ENCODE results near the gene CCL2.

CCL2 gene

DNA sequence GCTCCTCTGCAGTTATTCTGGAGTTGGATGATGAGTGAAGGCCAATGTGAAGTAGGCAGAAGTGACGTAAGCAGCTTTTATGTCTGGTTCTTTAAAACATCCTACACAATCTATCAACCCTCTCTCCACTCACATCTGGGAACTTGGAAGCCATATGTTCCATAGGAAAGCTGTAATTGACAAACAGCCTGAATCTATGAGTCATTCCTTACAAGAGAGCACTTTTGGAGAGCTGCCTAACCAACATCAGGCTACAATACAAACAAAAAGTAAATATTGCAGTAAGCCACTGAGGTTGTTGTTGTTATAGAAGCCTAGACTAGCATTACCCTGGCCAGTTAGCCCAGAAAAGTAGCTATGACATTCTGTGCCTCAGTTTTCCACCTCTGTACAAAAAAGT is 20.8 kb downstream of the CCL2 start:
- peak; percentile 91 for DNase-seq

DNA sequence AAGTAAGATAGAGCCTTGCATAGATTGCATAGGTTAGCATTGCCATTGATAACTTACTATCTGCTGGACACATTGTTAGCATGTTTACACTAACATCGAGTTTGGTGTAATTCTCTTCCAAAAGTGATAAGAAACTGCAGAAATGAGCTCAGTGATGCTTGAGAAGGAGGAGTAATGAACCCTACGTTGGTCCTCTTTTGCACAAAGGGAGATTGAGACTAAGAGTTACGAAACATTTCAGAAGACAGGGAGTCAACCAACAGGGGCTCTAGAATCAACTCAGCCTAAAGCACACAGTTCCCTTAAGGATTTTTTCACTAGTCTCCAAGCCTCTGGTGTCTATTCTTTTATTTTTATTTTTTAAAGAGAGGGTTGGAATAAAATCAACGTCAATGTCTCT is 21.7 kb downstream of the CCL2 start:
- no peak for DNase-seq

DNA sequence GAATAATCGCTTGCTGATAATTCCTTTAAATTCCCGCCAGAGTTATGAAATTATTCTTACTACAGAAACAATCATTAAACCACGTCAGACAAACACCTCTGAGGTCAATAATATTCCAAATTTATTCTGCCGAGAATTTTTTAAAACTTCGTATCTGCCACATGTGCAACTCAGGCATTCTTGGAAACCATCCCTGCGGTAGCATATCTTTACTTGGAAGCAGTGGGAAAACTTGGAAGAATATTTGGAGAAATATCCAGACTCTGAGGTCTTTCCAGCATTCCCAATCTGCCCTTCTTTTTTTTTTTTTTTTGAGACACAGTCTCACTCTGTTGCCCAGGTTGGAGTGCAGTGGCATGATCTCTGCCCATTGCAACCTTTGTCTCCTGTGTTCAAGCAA is 28.5 kb downstream of the CCL2 start:
- peak; percentile 35 for DNase-seq

DNA sequence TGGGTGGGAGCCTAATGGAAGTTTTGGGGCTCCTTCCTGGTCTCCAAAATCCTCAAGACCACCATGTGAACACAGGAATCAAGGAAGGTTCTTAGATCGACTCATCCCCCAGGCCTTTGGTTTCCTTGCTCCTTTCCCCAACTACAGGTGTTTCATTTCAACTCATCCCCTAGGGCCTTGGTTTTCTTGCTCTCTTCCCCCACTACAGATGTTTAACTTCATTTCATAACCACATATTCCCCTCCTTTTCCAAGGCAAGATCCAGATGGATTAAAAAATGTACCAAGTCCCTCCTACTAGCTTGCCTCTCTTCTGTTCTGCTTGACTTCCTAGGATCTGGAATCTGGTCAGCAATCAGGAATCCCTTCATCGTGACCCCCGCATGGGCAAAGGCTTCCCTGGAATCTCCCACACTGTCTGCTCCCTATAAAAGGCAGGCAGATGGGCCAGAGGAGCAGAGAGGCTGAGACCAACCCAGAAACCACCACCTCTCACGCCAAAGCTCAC is 30.3 kb downstream of the CCL2 start, which contains the start of gene CCL11:
Gene CCL11, plus strand, starts transcription at position 457 of the 507 bp plus-strand sequence. CDS start 67 bp downstream, outside the sequence.
- DNase-seq, result no peak

DNA sequence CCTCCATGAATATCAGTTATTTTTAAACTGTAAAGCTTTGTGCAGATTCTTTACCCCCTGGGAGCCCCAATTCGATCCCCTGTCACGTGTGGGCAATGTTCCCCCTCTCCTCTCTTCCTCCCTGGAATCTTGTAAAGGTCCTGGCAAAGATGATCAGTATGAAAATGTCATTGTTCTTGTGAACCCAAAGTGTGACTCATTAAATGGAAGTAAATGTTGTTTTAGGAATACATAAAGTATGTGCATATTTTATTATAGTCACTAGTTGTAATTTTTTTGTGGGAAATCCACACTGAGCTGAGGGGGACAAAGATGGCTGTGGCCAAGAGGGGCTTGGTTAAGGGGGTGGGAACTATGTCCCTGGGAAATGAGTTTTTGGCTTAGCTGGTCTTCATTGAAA is 32.8 kb downstream of the CCL2 start:
- DNase-seq, result peak; percentile 28

DNA sequence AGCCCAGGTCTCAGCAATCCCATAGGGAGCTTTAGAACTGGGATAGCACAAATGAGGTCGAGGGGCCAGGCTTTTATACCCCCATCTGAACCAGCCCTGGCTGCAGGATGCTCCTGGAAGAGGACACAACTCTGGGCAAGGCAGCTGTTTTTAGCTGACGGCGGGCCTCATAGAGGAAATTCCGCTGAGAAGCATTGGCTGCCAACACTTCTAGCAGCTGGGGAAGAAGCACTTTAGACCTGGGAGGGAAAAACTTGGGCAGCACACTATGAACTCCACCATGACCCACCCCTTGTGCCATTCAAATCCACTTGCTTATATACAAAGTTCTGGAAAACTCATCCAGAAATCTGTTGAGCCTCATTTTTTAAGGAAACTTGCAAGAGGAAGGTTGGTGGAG is 35.5 kb downstream of the CCL2 start:
- DNase-seq, result no peak

DNA sequence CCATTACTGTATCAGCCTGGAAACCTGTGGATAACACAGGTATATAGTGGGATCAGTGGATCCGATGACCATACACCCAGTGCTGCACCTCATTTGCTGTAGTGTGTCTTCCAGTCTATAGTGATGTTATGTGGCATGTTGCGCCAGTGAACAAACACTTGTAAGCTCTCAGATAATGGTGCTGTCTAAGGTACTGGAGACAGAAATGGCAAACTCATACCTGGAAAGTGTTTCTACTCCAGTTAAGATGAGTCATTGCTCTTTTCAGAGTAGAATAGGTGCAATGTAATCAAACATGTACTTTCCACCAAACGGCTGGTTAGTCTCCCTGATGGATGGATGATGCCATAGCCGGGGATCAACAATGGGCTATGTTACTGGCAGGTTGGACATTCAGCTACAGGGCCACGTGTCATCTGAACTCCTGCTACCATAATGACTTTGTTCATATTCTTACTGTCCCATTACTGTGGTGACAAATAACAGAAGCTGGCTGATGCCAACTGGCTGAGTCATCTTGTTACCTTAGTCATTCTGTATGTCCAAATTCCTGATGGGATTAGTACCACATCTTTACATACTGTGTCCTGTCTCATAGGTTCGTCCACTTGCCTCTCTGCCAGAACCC is 36.8 kb downstream of the CCL2 start:
- DNase-seq, result no peak

DNA sequence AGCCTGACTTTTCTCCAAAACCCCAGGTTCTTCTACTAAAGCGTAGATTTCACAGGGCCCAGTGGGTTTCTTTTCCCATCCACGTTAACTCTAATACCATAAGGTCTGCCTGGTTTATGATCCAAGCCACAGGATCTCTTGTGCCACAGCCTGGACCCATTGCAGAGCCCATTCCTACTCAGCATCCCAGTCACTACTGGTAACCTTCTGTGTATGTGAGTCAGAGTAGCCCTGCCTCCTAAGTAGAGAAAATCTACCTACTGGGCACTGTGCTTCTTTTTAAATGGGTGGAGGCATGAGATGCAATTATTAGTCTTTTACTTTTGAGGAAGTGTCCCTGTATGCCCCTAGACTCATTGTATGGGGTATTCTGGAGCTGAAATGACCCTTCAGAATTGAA is 43.9 kb downstream of the CCL2 start:
- no peak for DNase-seq

DNA sequence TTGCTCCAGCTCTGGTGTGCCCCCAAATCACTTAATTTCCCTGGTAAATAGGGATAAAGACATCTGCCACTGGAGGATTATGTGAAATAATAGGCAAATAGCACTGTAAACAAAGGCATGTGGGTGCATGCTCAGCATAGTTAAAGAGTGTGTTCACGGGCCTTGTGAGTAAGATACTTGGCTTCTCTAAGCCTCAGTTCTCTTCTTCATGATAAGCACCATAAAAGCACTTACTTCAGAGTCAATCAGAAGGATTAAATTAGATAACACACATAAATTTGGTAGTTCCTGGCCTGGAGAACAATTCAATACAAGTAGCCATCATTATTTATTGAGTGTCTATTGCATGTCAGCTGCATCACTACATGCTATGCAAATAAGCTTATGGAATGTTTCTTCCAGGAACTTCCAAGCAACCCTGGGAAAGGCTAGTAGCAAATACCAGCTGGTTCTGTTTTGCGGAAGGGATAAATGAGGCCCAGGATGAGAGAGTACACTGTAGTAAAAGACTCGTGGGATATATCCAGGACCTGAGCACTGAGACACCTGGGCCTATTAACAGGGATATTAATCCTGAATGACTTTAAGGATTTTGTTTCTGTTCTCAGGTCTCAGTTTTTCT is 45.0 kb downstream of the CCL2 start:
- peak; percentile 72 for DNase-seq

DNA sequence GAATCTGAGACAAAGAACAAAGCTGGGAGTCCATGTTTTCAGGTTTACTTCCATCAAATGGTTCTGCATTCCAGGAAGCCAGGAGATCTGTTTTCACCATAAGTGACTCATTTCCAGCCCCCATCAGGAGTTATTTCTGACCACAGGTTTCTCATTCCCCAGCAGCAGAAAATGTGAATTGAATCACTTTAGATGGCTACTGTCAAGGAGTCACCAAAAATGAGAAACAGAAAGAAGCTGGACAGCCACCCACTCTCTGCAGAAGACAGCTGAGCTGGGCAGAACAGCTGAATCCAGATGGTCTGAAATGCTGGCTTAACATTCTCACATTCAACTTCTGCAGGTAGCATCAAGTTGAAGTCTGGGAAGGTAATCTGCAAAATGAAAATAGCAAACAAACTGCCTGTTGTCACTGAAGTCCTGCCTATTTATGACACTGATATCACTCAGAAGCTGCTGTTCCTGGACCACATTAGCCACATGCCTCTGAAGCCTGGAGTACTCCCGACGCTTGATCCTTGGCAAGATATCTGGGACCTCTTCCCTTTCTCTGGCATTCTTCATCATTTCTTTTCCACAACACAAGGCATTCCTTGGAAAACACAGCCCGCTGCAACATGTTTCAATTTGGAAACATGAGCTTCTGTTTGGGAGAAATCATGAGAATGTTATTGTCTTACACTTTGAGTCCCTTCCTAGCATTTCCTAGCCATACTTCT is 45.7 kb downstream of the CCL2 start:
- DNase-seq, result peak; percentile 86

DNA sequence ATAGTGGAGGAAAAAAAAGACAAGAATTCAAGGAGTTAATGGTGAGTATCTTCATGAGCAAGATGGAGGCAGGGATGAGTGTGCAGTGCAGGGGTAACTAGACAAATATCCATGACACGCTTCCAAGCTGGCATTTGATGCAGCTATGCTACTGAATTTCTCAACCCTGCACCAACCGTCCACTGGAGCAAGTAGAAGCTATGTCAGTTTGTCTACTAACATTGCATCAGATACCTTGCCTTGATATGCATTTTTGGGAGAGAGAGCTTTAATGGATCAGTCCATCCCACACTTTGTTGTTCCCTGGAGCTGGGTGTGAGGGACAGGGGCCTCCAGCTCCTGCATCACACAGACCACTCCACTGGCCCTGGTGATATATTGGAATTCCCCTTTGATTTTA is 46.9 kb downstream of the CCL2 start:
- peak; percentile 49 for DNase-seq

DNA sequence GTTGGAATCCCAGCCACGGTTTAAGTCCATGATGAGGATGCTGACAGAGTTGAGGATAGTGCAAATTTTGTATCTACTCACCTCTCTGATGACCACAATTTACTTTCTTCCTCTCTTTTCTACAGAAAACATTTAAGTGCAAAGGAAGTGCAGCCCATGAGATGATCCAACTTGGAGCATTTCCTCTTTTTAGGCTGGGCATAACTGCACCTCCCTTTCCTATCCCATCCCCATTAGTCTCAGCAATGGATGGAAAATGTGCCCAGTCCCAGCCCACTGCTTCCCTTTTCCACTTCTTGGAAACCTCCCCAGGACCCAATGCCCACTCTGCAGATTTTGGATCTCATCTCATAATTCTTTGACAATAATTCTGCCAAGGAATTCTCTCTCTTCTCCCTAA is 47.6 kb downstream of the CCL2 start:
- DNase-seq, result no peak

DNA sequence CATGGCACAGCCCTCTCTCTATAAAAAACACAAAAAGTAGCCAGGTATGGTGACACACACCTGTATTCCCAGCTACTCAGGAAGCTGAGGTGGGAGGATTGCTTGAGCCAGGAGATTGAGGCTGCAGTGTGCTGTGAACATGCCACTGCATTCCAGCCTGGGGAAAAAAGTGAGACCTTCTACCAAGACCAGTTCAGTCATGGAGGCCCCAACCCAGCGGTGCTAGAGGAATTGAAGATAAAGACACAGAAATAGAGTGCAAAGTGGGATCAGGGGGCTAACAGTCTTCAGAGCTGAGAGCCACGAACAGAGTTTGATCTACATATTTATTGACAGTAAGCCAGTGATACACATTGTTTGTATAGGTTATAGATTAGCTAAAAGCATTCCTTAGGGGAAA is 48.5 kb downstream of the CCL2 start:
- no peak for DNase-seq

DNA sequence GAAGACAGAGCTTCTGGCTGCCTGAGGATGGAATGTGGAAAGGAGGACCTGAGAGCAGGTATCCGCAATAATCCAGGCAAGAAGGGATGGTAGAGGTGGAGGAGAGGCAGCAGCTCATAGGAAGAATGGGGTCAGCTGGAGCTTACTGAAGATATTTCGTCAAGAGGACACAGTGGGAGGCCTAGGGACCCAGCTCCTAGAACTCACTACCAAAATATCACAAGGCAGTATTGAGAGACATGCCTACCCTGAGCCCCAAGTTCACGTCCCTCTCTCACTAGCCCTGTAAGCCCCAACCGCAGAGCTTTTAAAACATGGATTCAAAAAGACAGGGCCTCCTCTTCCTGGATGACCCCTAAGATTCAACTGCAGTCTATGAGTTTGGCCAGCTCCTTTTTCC is 50.0 kb downstream of the CCL2 start:
- DNase-seq, result no peak

DNA sequence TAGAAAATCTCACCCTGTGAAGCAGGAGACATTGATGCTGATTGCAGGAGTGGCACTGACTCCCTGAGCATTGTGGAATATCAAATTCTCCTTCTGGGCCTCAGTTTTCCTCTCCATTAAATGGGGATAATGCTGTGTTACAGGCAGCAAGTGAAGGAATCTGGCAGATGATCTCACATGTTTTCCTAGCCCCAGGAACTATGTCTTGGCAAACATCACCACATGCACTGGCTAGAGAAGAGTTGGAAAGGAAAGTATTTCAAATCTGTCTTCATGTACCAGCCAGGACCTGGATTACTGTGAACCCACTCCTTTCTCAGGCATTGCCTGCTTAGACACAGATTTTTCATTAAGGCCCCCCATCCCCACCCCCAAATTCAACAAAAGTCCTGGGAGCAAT is 50.5 kb downstream of the CCL2 start:
- DNase-seq, result no peak

DNA sequence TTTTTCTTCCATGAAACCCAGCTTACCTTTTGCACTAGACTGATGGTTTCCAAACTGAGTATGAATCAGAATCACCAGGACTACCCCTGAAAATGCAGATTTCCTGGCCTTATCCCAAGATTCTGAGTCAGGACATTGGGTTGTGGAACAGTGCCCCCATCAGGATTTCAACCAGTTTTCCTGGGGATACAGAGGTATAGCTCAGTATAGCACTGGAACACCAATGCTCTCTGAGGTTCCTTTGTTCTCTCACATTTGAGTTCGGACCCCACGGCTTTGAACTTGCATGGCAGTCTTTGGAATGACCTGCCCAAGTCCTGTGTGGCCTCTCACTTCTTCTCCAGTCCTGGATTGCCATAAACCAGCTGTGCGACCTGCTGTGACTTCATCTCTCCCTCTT is 51.4 kb downstream of the CCL2 start:
- DNase-seq, result peak; percentile 76
